ENCODE results near the gene ZMIZ2.

GRCh38 chr7:44703921-44704320, 44.7 kb upstream of the ZMIZ2 start:
- no peak for TF ChIP-seq CTCF (conservative IDR thresholded peaks at IDR 0.05; ENCODE audit: low read depth in 2 of 2)
- TF ChIP-seq EZH2phosphoT487 (IDR thresholded peaks at IDR 0.05; ENCODE audit: unreplicated experiment) = no peak
- no peak for TF ChIP-seq EZH2 (IDR thresholded peaks at IDR 0.05; ENCODE audit: low read depth, unreplicated experiment)
- TF ChIP-seq REST (IDR thresholded peaks at IDR 0.05; ENCODE audit: unreplicated experiment) = no peak
- no peak for TF ChIP-seq ZNF462 (CRISPR knock-in tag; IDR thresholded peaks at IDR 0.05)
- no peak for TF ChIP-seq POLR2AphosphoS5 (IDR thresholded peaks at IDR 0.05; ENCODE audit: low read depth)

Measured in GM23338 (cell line).